GM12873 (cell line): ENCODE measurements around the gene STK38L.

Experiments
- CTCF ChIP-seq: IDR thresholded peaks from 2 replicates; pipeline ENCODE4 v1.5.1; 2012; ENCODE audit warnings: low read depth, mild to moderate bottlenecking, moderate library complexity, low read length, control low read depth; ENCODE audit not compliant: insufficient read depth; ENCODE audit errors: missing control alignments

Gene STK38L

GRCh38 chr12:27292718-27293117 lies 48.6 kb downstream of the STK38L start:
- no peak for TF ChIP-seq CTCF

- no peak for TF ChIP-seq CTCF
These were observed 49.4 kb downstream of the STK38L start for GRCh38 chr12:27293463-27293862.

GRCh38 chr12:27296674-27297073 lies 52.6 kb downstream of the STK38L start:
- no peak for TF ChIP-seq CTCF

GRCh38 chr12:27297566-27297965 lies 53.5 kb downstream of the STK38L start:
- TF ChIP-seq CTCF = no peak

- no peak for TF ChIP-seq CTCF
These were observed 55.0 kb downstream of the STK38L start for GRCh38 chr12:27299102-27299501.

- TF ChIP-seq CTCF = no peak
These were observed 56.1 kb downstream of the STK38L start for GRCh38 chr12:27300226-27300625.

- TF ChIP-seq CTCF = no peak
These were observed 59.3 kb downstream of the STK38L start for GRCh38 chr12:27303139-27304111.
